Neural progenitor cell (in vitro differentiated cells): ENCODE results near the gene AIF1L. TPM values are rescaled to one million over a fixed set of nuclear protein-coding genes. Genes with fewer than 3 reads are reported as not detected.

Experiments used
- DNase-seq: peaks from one replicate; pipeline ENCODE4 v3.0.0-alpha.2; 2016; ENCODE audit warnings: low spot score
- H2AFZ ChIP-seq: fragments of 200-600 bp; sonication (generic); replicated peaks from 2 replicates; pipeline ENCODE4 v1.6.1; 2016; ENCODE audit warnings: antibody characterized with exemption
- H3F3A ChIP-seq: fragments of 200-600 bp; sonication (generic); 2 replicates; pipeline ENCODE4 v1.6.1; 2016; ENCODE audit warnings: antibody characterized with exemption, low read depth
- H3K27ac ChIP-seq: fragments of 200-600 bp; sonication (generic); 2 replicates; pipeline ENCODE4 v1.5.1; 2016; ENCODE audit warnings: mild to moderate bottlenecking
- H3K27me3 ChIP-seq: fragments of 200-600 bp; sonication (generic); 2 replicates; pipeline ENCODE4 v1.6.1; 2016; ENCODE audit warnings: mild to moderate bottlenecking, moderate library complexity
- H3K36me3 ChIP-seq: fragments of 200-600 bp; sonication (generic); 2 replicates; pipeline ENCODE4 v1.5.1; 2016
- H3K4me1 ChIP-seq: fragments of 200-600 bp; sonication (generic); 2 replicates; pipeline ENCODE4 v1.6.1; 2016; ENCODE audit warnings: mixed run types
- H3K4me2 ChIP-seq: fragments of 200-600 bp; sonication (generic); 2 replicates; pipeline ENCODE4 v1.6.1; 2016
- H3K4me3 ChIP-seq: fragments of 200-600 bp; sonication (generic); 2 replicates; pipeline ENCODE4 v1.5.1; 2016
- H3K79me2 ChIP-seq: fragments of 200-600 bp; sonication (generic); 2 replicates; pipeline ENCODE4 v1.6.1; 2016; ENCODE audit warnings: low read depth
- H3K9ac ChIP-seq: fragments of 200-600 bp; sonication (generic); 2 replicates; pipeline ENCODE4 v1.6.1; 2016
- H3K9me3 ChIP-seq: fragments of 200-600 bp; sonication (generic); 2 replicates; pipeline ENCODE4 v1.5.1; 2016; ENCODE audit warnings: low read depth
- H4K20me1 ChIP-seq: fragments of 200-600 bp; sonication (generic); 2 replicates; pipeline ENCODE4 v1.6.1; 2016; ENCODE audit warnings: low read depth
- H3K27ac Mint-ChIP-seq: 3 replicates; pipeline ENCODE4 v1.8.0; 2021; ENCODE audit warnings: mixed read lengths
- H3K27me3 Mint-ChIP-seq: 2 replicates; pipeline ENCODE4 v1.8.0; 2022; ENCODE audit warnings: low read depth, mild to moderate bottlenecking, inconsistent platforms, moderate library complexity, mixed read lengths; ENCODE audit not compliant: insufficient read depth
- H3K36me3 Mint-ChIP-seq: 3 replicates; pipeline ENCODE4 v1.8.0; 2021; ENCODE audit warnings: mixed read lengths
- H3K4me1 Mint-ChIP-seq: 3 replicates; pipeline ENCODE4 v1.8.0; 2021; ENCODE audit warnings: mixed read lengths
- H3K4me3 Mint-ChIP-seq: 3 replicates; pipeline ENCODE4 v1.8.0; 2021; ENCODE audit warnings: mild to moderate bottlenecking, moderate library complexity, mixed read lengths
- H3K9me3 Mint-ChIP-seq: 3 replicates; pipeline ENCODE4 v1.8.0; 2020; ENCODE audit warnings: mixed read lengths
- EZH2 ChIP-seq: fragments of 200-600 bp; sonication (generic); IDR thresholded peaks from 2 replicates; pipeline ENCODE4 v1.6.1; 2017; ENCODE audit warnings: antibody characterized with exemption, mild to moderate bottlenecking, moderate library complexity
- EZH2phosphoT487 ChIP-seq: fragments of 200-600 bp; sonication (generic); IDR thresholded peaks from 2 replicates; pipeline ENCODE4 v1.6.1; 2017; ENCODE audit warnings: antibody characterized with exemption
- total RNA-seq: library from RNA; depleted of rRNA; stranded (reverse); fragments of >200 nt; gene quantifications from 2 replicates; pipeline ENCODE4 v1.2.3, GENCODE V29; 2015; ENCODE audit warnings: low replicate concordance
- TF ChIP-seq, protein P1 (sequence below): fragments of 200-600 bp; sonication (generic); IDR thresholded peaks from 2 replicates; pipeline ENCODE4 v1.5.1; 2017; ENCODE audit warnings: antibody characterized with exemption, mild to moderate bottlenecking

The AIF1L gene
- total RNA-seq, 1 donor from 2014 or later, result 69.0 TPM

DNA sequence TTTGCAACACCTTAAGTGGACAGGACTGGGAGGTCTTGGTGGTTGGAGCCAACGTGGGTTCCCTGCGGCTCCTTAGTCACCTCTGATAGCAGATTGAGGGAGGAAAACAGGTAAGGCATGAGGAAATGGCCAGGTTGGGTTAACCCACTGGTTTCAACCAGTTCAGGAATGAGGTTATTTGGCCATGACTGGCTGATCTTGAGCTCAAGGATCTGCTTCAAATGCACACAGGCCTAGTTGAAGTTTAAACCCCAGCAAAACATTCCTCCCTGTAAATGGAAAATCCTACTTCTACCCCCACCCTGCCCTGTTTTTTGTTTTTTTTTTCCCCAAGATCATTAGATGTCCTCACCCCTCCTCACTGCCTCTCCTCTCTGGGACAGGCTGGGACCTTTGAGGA, 25.8 kb downstream of the AIF1L start:
- H3K9me3 Mint-ChIP-seq, result no peaks in the 10 kb centered on the region
- no peak overlapping the region for H3K4me3 Mint-ChIP-seq
- no peak overlapping the region for H3K4me2 ChIP-seq
- H3K27me3 ChIP-seq, result no peaks in the 10 kb centered on the region
- no peak overlapping the region for H3K27ac ChIP-seq
- DNase-seq, result no peak
- H4K20me1 ChIP-seq, result peaks cover 9% of the 10 kb centered on the region
- TF ChIP-seq EZH2, result no peak
- no peak for TF ChIP-seq EZH2phosphoT487
- TF ChIP-seq, protein P1, sequence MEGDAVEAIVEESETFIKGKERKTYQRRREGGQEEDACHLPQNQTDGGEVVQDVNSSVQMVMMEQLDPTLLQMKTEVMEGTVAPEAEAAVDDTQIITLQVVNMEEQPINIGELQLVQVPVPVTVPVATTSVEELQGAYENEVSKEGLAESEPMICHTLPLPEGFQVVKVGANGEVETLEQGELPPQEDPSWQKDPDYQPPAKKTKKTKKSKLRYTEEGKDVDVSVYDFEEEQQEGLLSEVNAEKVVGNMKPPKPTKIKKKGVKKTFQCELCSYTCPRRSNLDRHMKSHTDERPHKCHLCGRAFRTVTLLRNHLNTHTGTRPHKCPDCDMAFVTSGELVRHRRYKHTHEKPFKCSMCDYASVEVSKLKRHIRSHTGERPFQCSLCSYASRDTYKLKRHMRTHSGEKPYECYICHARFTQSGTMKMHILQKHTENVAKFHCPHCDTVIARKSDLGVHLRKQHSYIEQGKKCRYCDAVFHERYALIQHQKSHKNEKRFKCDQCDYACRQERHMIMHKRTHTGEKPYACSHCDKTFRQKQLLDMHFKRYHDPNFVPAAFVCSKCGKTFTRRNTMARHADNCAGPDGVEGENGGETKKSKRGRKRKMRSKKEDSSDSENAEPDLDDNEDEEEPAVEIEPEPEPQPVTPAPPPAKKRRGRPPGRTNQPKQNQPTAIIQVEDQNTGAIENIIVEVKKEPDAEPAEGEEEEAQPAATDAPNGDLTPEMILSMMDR, result no peak
- H2AFZ ChIP-seq, result no peak overlapping the region
- H3K36me3 Mint-ChIP-seq, result peaks cover 6% of the 10 kb centered on the region
- H3K36me3 ChIP-seq, result no peaks in the 10 kb centered on the region
- H3F3A ChIP-seq, result peaks cover 14% of the 10 kb centered on the region
- H3K9me3 ChIP-seq, result no peaks in the 10 kb centered on the region
- peaks cover 17% of the 10 kb centered on the region for H3K79me2 ChIP-seq
- peaks cover 4% of the 10 kb centered on the region for H3K27me3 Mint-ChIP-seq
- H3K4me1 ChIP-seq, result peaks cover 5% of the 10 kb centered on the region
- no peak overlapping the region for H3K27ac Mint-ChIP-seq
- H3K9ac ChIP-seq, result no peak overlapping the region
- no peak overlapping the region for H3K4me3 ChIP-seq
- peaks cover 11% of the 10 kb centered on the region for H3K4me1 Mint-ChIP-seq

DNA sequence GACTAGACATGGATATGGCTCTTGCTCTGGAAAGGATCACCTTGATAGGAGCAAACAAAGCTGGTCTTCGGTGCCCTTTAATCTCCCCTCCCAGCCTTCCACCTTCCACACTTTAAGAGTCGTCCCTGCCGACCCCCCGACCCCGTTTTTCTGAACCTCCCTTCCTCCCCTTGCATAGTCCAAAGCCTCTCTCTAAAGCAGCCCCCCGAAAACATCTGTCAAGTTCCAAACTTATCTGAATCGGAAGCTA, 28.6 kb downstream of the AIF1L start:
- H3K9me3 ChIP-seq, result no peaks in the 10 kb centered on the region
- H3K36me3 ChIP-seq, result peaks cover 11% of the 10 kb centered on the region
- peak overlapping the region; percentile 54 for H3K27ac ChIP-seq
- Mint-ChIP-seq H3K4me1 (peaks cover 11% of the 10 kb centered on the region), H3K36me3 (peaks cover 14% of the 10 kb centered on the region), H3K9me3 (no peaks in the 10 kb centered on the region), H3K27me3 (peaks cover 4% of the 10 kb centered on the region), H3K27ac (peak overlapping the region; percentile 97), H3K4me3 (peak overlapping the region; percentile 99)
- TF ChIP-seq, protein P1, result no peak
- TF ChIP-seq EZH2 (no peak), EZH2phosphoT487 (no peak)
- peaks cover 9% of the 10 kb centered on the region for H4K20me1 ChIP-seq
- H3K4me2 ChIP-seq, result peak overlapping the region; percentile 78
- peak overlapping the region; percentile 95 for H3K4me3 ChIP-seq
- H3K79me2 ChIP-seq, result peaks cover 27% of the 10 kb centered on the region
- H3F3A ChIP-seq, result peaks cover 17% of the 10 kb centered on the region
- peaks cover 5% of the 10 kb centered on the region for H3K4me1 ChIP-seq
- H3K27me3 ChIP-seq, result no peaks in the 10 kb centered on the region
- peak overlapping the region; percentile 53 for H2AFZ ChIP-seq
- peak overlapping the region; percentile 58 for H3K9ac ChIP-seq
- DNase-seq, result no peak

DNA sequence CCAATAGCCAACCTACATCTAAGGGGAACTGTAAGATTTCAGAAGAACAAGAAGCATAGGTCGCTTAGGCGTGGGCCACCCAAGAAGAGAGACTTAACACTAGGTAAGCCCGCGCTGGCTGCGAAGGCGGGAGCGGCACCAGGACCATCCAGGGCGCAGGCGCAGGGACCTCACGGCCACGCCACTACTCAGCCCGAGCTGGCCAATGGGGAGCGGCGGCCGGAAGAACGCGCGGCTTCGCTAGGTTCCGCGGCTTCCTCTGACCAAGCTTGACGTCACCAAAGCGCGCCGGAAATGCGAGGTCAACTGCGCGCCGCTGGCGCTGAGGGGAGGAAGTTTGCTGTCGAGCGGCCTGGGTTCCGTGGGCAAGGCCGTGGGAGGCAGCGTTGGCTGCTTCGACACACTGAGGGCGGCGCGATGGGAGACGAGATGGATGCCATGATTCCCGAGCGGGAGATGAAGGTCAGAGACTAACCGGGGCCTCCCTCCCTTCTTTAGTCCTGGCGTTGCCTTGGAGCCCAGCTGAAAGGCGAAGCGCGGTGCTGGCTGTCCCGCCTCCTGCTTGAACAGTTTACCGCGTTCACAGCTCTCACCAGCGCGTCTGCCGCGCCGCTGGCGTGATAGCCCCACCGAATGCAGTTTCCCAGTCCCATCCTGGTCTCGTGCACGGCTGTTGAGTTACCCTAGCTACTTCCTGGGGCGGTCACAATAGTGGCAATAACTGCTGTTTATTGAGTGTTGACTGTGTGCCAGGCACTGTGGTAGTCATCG, 29.1 kb downstream of the AIF1L start, which contains the start of gene NUP214:
Gene NUP214 (plus strand): TSS at position 299 of the 771 bp plus-strand sequence. CDS start 119 bp downstream, at position 418.
- TF ChIP-seq EZH2phosphoT487 (no peak), EZH2 (no peak)
- TF ChIP-seq, protein P1, result no peak

More for the DNA sequence above, 29.1 kb downstream of the AIF1L start, which contains the start of gene NUP214:
- Histone ChIP-seq H3K27ac (peak within 1 kb of the TSS; percentile 54), H3K4me1 (peaks cover 5% of the 10 kb centered on the region), H3K36me3 (peaks cover 11% of the 10 kb centered on the region), H4K20me1 (peaks cover 9% of the 10 kb centered on the region), H3K4me3 (peak within 1 kb of the TSS; percentile 95), H2AFZ (peak within 1 kb of the TSS; percentile 77), H3K4me2 (peak within 1 kb of the TSS; percentile 78), H3K9ac (peak within 1 kb of the TSS; percentile 96), H3F3A (peaks cover 17% of the 10 kb centered on the region), H3K79me2 (peaks cover 27% of the 10 kb centered on the region), H3K27me3 (no peaks in the 10 kb centered on the region), H3K9me3 (no peaks in the 10 kb centered on the region)
- Mint-ChIP-seq H3K27me3 (peaks cover 4% of the 10 kb centered on the region), H3K36me3 (peaks cover 14% of the 10 kb centered on the region), H3K4me1 (peaks cover 11% of the 10 kb centered on the region), H3K27ac (peak within 1 kb of the TSS; percentile 97), H3K4me3 (peak within 1 kb of the TSS; percentile 99), H3K9me3 (no peaks in the 10 kb centered on the region)
- peak; percentile 100 for DNase-seq
